ENCODE measurements around the gene TMEM47. TPM values are rescaled to one million over a fixed set of nuclear protein-coding genes. Genes with fewer than 3 reads are reported as not detected.
A peak's percentile ranks its signal among the peaks of the same experiment; 100 is the strongest.

The TMEM47 gene
- total RNA-seq, 2 donors from 2014 or later, result 28.5 to 35.7 TPM

- DNase-seq (ENCODE audit: low spot score), result peak; percentile 4
- no peak for TF ChIP-seq POLR2A (IDR thresholded peaks at IDR 0.05)
- no peak for TF ChIP-seq POLR2AphosphoS5 (IDR thresholded peaks at IDR 0.05)
- TF ChIP-seq CTCF (IDR thresholded peaks at IDR 0.05), result peak in 3 of 4 experiments; percentile 25 to 36 (median 30)
- H3K9me3 ChIP-seq, result no peaks in the 10 kb centered on the region
- H3K4me1 ChIP-seq (replicated peaks), result no peaks in the 10 kb centered on the region
- 71% methylated on average over 1 of the region's 1 CpG for WGBS
- no peak overlapping the region for H3K4me3 ChIP-seq
- no peaks in the 10 kb centered on the region for H3K36me3 ChIP-seq
- H3K27me3 ChIP-seq (replicated peaks; ENCODE audit: insufficient read depth), result no peaks in the 10 kb centered on the region
- H3K27ac ChIP-seq, result no peak overlapping the region
- intact Hi-C loops (cut with DNase I), result no loop called here
These were observed 19.0 kb downstream of the TMEM47 start for GRCh38 chrX:34638116-34638515.

GRCh38 chrX:34634349-34634748 is 22.7 kb downstream of the TMEM47 start:
- Histone ChIP-seq H3K27me3 (replicated peaks; ENCODE audit: insufficient read depth) (no peaks in the 10 kb centered on the region), H3K9me3 (no peaks in the 10 kb centered on the region), H3K4me3 (no peak overlapping the region), H3K27ac (no peak overlapping the region), H3K4me1 (replicated peaks) (no peaks in the 10 kb centered on the region), H3K36me3 (no peaks in the 10 kb centered on the region)
- TF ChIP-seq POLR2A (IDR thresholded peaks at IDR 0.05) (no peak), POLR2AphosphoS5 (IDR thresholded peaks at IDR 0.05) (no peak), CTCF (IDR thresholded peaks at IDR 0.05) (no peak)
- DNase-seq (ENCODE audit: low spot score), result no peak
- intact Hi-C loops (cut with DNase I), result no loop called here
- WGBS, result 82% methylated on average over 2 of the region's 2 CpGs

- 70% methylated on average over 3 of the region's 3 CpGs for WGBS
- intact Hi-C loops (cut with DNase I), result no loop called here
These were observed 24.7 kb downstream of the TMEM47 start for GRCh38 chrX:34632384-34632783.

GRCh38 chrX:34631479-34632220 is 25.4 kb downstream of the TMEM47 start:
- Histone ChIP-seq H3K4me3 (no peak overlapping the region), H3K9me3 (no peaks in the 10 kb centered on the region), H3K27ac (no peak overlapping the region), H3K27me3 (replicated peaks; ENCODE audit: insufficient read depth) (no peaks in the 10 kb centered on the region), H3K4me1 (replicated peaks) (no peaks in the 10 kb centered on the region), H3K36me3 (no peaks in the 10 kb centered on the region)
- TF ChIP-seq POLR2A (IDR thresholded peaks at IDR 0.05) (no peak), CTCF (IDR thresholded peaks at IDR 0.05) (no peak), POLR2AphosphoS5 (IDR thresholded peaks at IDR 0.05) (no peak)
- intact Hi-C loops (cut with DNase I), result no loop called here
- DNase-seq (ENCODE audit: low spot score), result no peak
- 54% methylated on average over 3 of the region's 3 CpGs for WGBS

More at GRCh38 chrX:34632384-34632783, 24.7 kb downstream of the TMEM47 start:
- DNase-seq (ENCODE audit: low spot score), result no peak
- Histone ChIP-seq H3K27me3 (replicated peaks; ENCODE audit: insufficient read depth) (no peaks in the 10 kb centered on the region), H3K9me3 (no peaks in the 10 kb centered on the region), H3K4me3 (no peak overlapping the region), H3K27ac (no peak overlapping the region), H3K36me3 (no peaks in the 10 kb centered on the region), H3K4me1 (replicated peaks) (no peaks in the 10 kb centered on the region)
- no peak for TF ChIP-seq POLR2A (IDR thresholded peaks at IDR 0.05)
- TF ChIP-seq POLR2AphosphoS5 (IDR thresholded peaks at IDR 0.05), result no peak
- TF ChIP-seq CTCF (IDR thresholded peaks at IDR 0.05), result no peak

- TF ChIP-seq POLR2A (IDR thresholded peaks at IDR 0.05), result no peak
- WGBS, result 72% methylated on average over 3 of the region's 3 CpGs
- H3K9me3 ChIP-seq, result no peaks in the 10 kb centered on the region
- H3K27me3 ChIP-seq (replicated peaks; ENCODE audit: insufficient read depth), result no peaks in the 10 kb centered on the region
- no peak for DNase-seq (ENCODE audit: low spot score)
- H3K4me1 ChIP-seq (replicated peaks), result no peaks in the 10 kb centered on the region
- H3K36me3 ChIP-seq, result no peaks in the 10 kb centered on the region
- H3K27ac ChIP-seq, result no peak overlapping the region
- intact Hi-C loops (cut with DNase I), result no loop called here
- H3K4me3 ChIP-seq, result no peak overlapping the region
These were observed 27.5 kb downstream of the TMEM47 start for GRCh38 chrX:34629572-34629971.
